Adrenal gland (tissue), 12 donors: Measurements from ENCODE around the gene KRTAP5-5. TPM values are rescaled to one million over a fixed set of nuclear protein-coding genes. Genes with fewer than 3 reads are reported as not detected.

Experiments
- polyA plus RNA-seq, 3 donors: library from polyadenylated mRNA; stranded (reverse); fragments of 200-250 nt in 2 of 3; fragments of 350-450 nt in 1 of 3; fragmentation: Illumina TruSeq in 1 of 3; extraction: RNeasy Lipid Tissue Mini Kit (QIAGEN cat#74804) in 1 of 3; gene quantifications; one replicate each; pipeline ENCODE4 v1.2.3, GENCODE V29; 2013 to 2014
- total RNA-seq, 9 donors: library from RNA; depleted of rRNA in 4 of 9; stranded (reverse); fragments of >200 nt in 4 of 9; fragments of 120-200 nt in 1 of 9; fragmentation: NEBNext Ultra II Directional in 1 of 9; extraction: Animal tissue kit (Norgen Biotek cat#: 25700) in 1 of 9; gene quantifications; one replicate each; pipeline versions ENCODE4 v1.1.0 to v1.2.4, GENCODE V29; 2013 to 2023
- donor health status: healthy with polysubstance abuse.
- donor health status: Bipolar disorder and iron deficiency.
- donor health status: DM: yes; HTN: yes; CAD: no.
- donor health status: DM: no; HTN: no; CAD: no.
- donor health status: DM: no; HTN: no; CAD: no.
- donor health status: DM: yes; HTN: yes; CAD: no.

Gene KRTAP5-5
- total and polyA plus RNA-seq, 12 donors = not detected

Other genes with a start within 250 kb of the KRTAP5-5 start
- gene BRSK2, start 239.8 kb upstream of the KRTAP5-5 start, total RNA-seq = 10 to 100 TPM in 1 of 9 donors, 1 to 10 TPM in 3, under 1 TPM in 4, not detected in 1; 0.18 to 10.7 (median 1.1) TPM
- gene BRSK2, start 239.8 kb upstream of the KRTAP5-5 start, polyA plus RNA-seq = 10 to 100 TPM in 1 of 3 donors, 1 to 10 TPM in 2; 2.0 to 24.5 (median 5.3) TPM
- 10 to 100 TPM; 11.2 to 43.3 (median 31.8) TPM for gene MOB2, start 143.0 kb upstream of the KRTAP5-5 start, total RNA-seq
- 10 to 100 TPM; 25.6 to 31.9 (median 29.4) TPM for gene MOB2, start 143.0 kb upstream of the KRTAP5-5 start, polyA plus RNA-seq
- 1 to 10 TPM in 6 of 9 donors, under 1 TPM in 3; 0.22 to 6.3 (median 1.6) TPM for gene DUSP8, start 57.5 kb upstream of the KRTAP5-5 start, total RNA-seq
- 1 to 10 TPM; 2.4 to 5.2 (median 3.4) TPM for gene DUSP8, start 57.5 kb upstream of the KRTAP5-5 start, polyA plus RNA-seq
- gene KRTAP5-1, start 44.5 kb upstream of the KRTAP5-5 start, total RNA-seq = not detected
- gene KRTAP5-1, start 44.5 kb upstream of the KRTAP5-5 start, polyA plus RNA-seq = under 1 TPM in 1 of 3 donors, not detected in 2; 0.10 TPM
- not detected for gene KRTAP5-2, start 31.5 kb upstream of the KRTAP5-5 start, total RNA-seq
- not detected for gene KRTAP5-2, start 31.5 kb upstream of the KRTAP5-5 start, polyA plus RNA-seq
- gene KRTAP5-3, start 21.3 kb upstream of the KRTAP5-5 start, total RNA-seq = not detected
- not detected for gene KRTAP5-3, start 21.3 kb upstream of the KRTAP5-5 start, polyA plus RNA-seq
- not detected for gene KRTAP5-4, start 7.6 kb upstream of the KRTAP5-5 start, total RNA-seq
- gene KRTAP5-4, start 7.6 kb upstream of the KRTAP5-5 start, polyA plus RNA-seq = not detected
- gene KRTAP5-6, start 67.4 kb downstream of the KRTAP5-5 start, total RNA-seq = under 1 TPM in 1 of 9 donors, not detected in 8; 0.61 TPM
- not detected for gene KRTAP5-6, start 67.4 kb downstream of the KRTAP5-5 start, polyA plus RNA-seq
- gene IFITM10, start 120.8 kb downstream of the KRTAP5-5 start, total RNA-seq = 100 to 1,000 TPM in 1 of 9 donors, 10 to 100 TPM in 7, under 1 TPM in 1; 0.28 to 112 (median 30.3) TPM
- gene IFITM10, start 120.8 kb downstream of the KRTAP5-5 start, polyA plus RNA-seq = 100 to 1,000 TPM in 1 of 3 donors, 10 to 100 TPM in 1, 1 to 10 TPM in 1; 6.3 to 267 (median 76.5) TPM
- gene CTSD, start 134.2 kb downstream of the KRTAP5-5 start, total RNA-seq = 1,000 to 10,000 TPM in 8 of 9 donors, 100 to 1,000 TPM in 1; 191 to 4,168 (median 2,220) TPM
- 1,000 to 10,000 TPM in 2 of 3 donors, 100 to 1,000 TPM in 1; 641 to 1,561 (median 1,335) TPM for gene CTSD, start 134.2 kb downstream of the KRTAP5-5 start, polyA plus RNA-seq
- gene SYT8, start 205.2 kb downstream of the KRTAP5-5 start, total RNA-seq = 1 to 10 TPM in 1 of 9 donors, under 1 TPM in 2, not detected in 6; 0.44 to 1.2 (median 0.61) TPM
- gene SYT8, start 205.2 kb downstream of the KRTAP5-5 start, polyA plus RNA-seq = 1 to 10 TPM in 1 of 3 donors, under 1 TPM in 1, not detected in 1; 0.91 to 3.1 TPM
- gene TNNI2, start 209.2 kb downstream of the KRTAP5-5 start, total RNA-seq = 10 to 100 TPM in 1 of 9 donors, 1 to 10 TPM in 3, under 1 TPM in 2, not detected in 3; 0.55 to 12.8 (median 1.9) TPM
- gene TNNI2, start 209.2 kb downstream of the KRTAP5-5 start, polyA plus RNA-seq = 10 to 100 TPM in 2 of 3 donors, 1 to 10 TPM in 1; 1.9 to 21.8 (median 12.0) TPM
- gene LSP1, start 223.3 kb downstream of the KRTAP5-5 start, total RNA-seq = 100 to 1,000 TPM in 8 of 9 donors, 1 to 10 TPM in 1; 4.0 to 323 (median 245) TPM
- gene LSP1, start 223.3 kb downstream of the KRTAP5-5 start, polyA plus RNA-seq = 1,000 to 10,000 TPM in 1 of 3 donors, 100 to 1,000 TPM in 2; 319 to 1,341 (median 324) TPM